HepG2 (cell line): ENCODE results near the gene GPRIN1. TPM values are rescaled to one million over a fixed set of nuclear protein-coding genes. Genes with fewer than 3 reads are reported as not detected.

Experiments
- ATAC-seq: fragments of 200-7000 bp; cut with Tn5 transposase; 3 replicates; pipeline ENCODE4 v1.9.1; 2020; ENCODE audit warnings: mild to moderate bottlenecking, moderate library complexity
- BruUV-seq: library from RNA; stranded (reverse); fragments of 400-500 nt; replicated peaks from 2 replicates; lab custom pipeline; 2021; lab: Mats Ljungman, UMichigan
- CTCF ChIA-PET: fragments of 300-600 bp; formaldehyde crosslinking; extraction: SDS; loops from one replicate; lab custom pipeline; 2021; ENCODE audit warnings: low total read pairs, inconsistent platforms, low intra/inter-chr PET ratio; lab: Yijun Ruan, JAX
- POLR2A ChIA-PET: fragments of 350-600 bp; sonication (Branson Sonifier 250); formaldehyde crosslinking; loops from one replicate; lab custom pipeline; 2020; ENCODE audit warnings: antibody characterized with exemption, inconsistent platforms; lab: Yijun Ruan, JAX
- DNase-seq: peaks from one replicate; pipeline ENCODE4 v3.0.0-alpha.2; 2015; ENCODE audit warnings: low spot score
- FAIRE-seq: peaks from 3 replicates; lab custom pipeline; 2011; peaks lifted over from hg19 to GRCh38; lab: Jason Lieb, UNC
- H2AFZ ChIP-seq: one replicate; pipeline ENCODE4 v1.6.1; 2011; ENCODE audit warnings: low read length, inconsistent platforms
- H3K27ac ChIP-seq: fragments of 300-600 bp; 3 replicates; pipeline ENCODE4 v1.8.0; 2011; ENCODE audit warnings: mixed run types, mild to moderate bottlenecking, mixed read lengths, low read length, inconsistent platforms; ENCODE audit not compliant: insufficient read depth; ENCODE audit errors: extremely low read length
- H3K27me3 ChIP-seq, 2 experiments: fragments of 200-600 bp in 1 of 2; 2 replicates in 1 of 2; 3 replicates in 1 of 2; pipeline versions ENCODE4 v1.6.0 to v1.8.0; 2011; ENCODE audit warnings: low read length in 2 of 2, mild to moderate bottlenecking in 2 of 2, moderate library complexity in 2 of 2, inconsistent platforms in 1 of 2; ENCODE audit not compliant: insufficient read depth in 2 of 2, control insufficient read depth in 1 of 2
- H3K36me3 ChIP-seq, 2 experiments: fragments of 200-600 bp in 1 of 2; replicated peaks in 1 of 2; 2 replicates in 1 of 2; 3 replicates in 1 of 2; pipeline versions ENCODE4 v1.5.1 to v1.8.0; 2011; ENCODE audit warnings: low read length in 2 of 2, inconsistent platforms in 1 of 2; ENCODE audit not compliant: insufficient read depth in 2 of 2, control insufficient read depth in 1 of 2
- H3K4me1 ChIP-seq: 2 replicates; pipeline ENCODE4 v1.5.1; 2012; ENCODE audit warnings: low read length, inconsistent platforms; ENCODE audit not compliant: insufficient read depth
- H3K4me2 ChIP-seq: 2 replicates; pipeline ENCODE4 v1.6.0; 2011; ENCODE audit warnings: low read depth, low read length, inconsistent platforms
- H3K4me3 ChIP-seq, 3 experiments: fragments of 200-600 bp in 1 of 3; sonication (generic), shearing (Covaris generic) in 1 of 3; replicated peaks in 1 of 3; 2 replicates each; pipeline ENCODE4 v1.5.1; 2011 to 2016; ENCODE audit warnings: low read length in 3 of 3, inconsistent platforms in 2 of 3, low read depth in 2 of 3, mild to moderate bottlenecking in 2 of 3, control low read depth in 1 of 3, mixed read lengths in 1 of 3; ENCODE audit not compliant: insufficient read depth in 1 of 3
- H3K79me2 ChIP-seq: one replicate; pipeline ENCODE4 v1.6.1; 2011; ENCODE audit warnings: low read length, inconsistent platforms; ENCODE audit not compliant: insufficient read depth
- H3K9ac ChIP-seq: 2 replicates; pipeline ENCODE4 v1.6.0; 2011; ENCODE audit warnings: mild to moderate bottlenecking, low read depth, low read length, inconsistent platforms; ENCODE audit not compliant: insufficient read depth
- H3K9me3 ChIP-seq: 2 replicates; pipeline ENCODE4 v1.5.1; 2012; ENCODE audit warnings: mild to moderate bottlenecking, low read length
- H4K20me1 ChIP-seq: 2 replicates; pipeline ENCODE4 v1.6.0; 2011; ENCODE audit warnings: inconsistent platforms, mild to moderate bottlenecking, low read length, moderate library complexity; ENCODE audit not compliant: insufficient read depth
- CAMTA2 ChIP-seq: sonication (generic); formaldehyde crosslinking; IDR thresholded peaks from 2 replicates; pipeline ENCODE4 v1.4.0; 2020; ENCODE audit warnings: mild to moderate bottlenecking, missing genetic modification reagents, borderline replicate concordance
- CENPBD1 ChIP-seq: sonication (generic); formaldehyde crosslinking; IDR thresholded peaks from 2 replicates; pipeline ENCODE4 v1.8.0; 2022; ENCODE audit warnings: missing genetic modification reagents, low read depth, mild to moderate bottlenecking, borderline replicate concordance
- DNMT3B ChIP-seq: conservative IDR thresholded peaks from 2 replicates; pipeline ENCODE4 v1.6.1; 2016; ENCODE audit warnings: missing biosample characterization, control low read depth
- HDAC1 ChIP-seq: sonication (generic); formaldehyde crosslinking; IDR thresholded peaks from 2 replicates; pipeline ENCODE4 v1.5.1; 2020; ENCODE audit warnings: mild to moderate bottlenecking, missing genetic modification reagents
- KLF9 ChIP-seq: IDR thresholded peaks from 2 replicates; pipeline ENCODE4 v1.6.1; 2016; ENCODE audit warnings: low read depth
- MLLT10 ChIP-seq: sonication (generic); formaldehyde crosslinking; IDR thresholded peaks from 2 replicates; pipeline ENCODE4 v1.4.0; 2020; ENCODE audit warnings: missing genetic modification reagents
- MTF1 ChIP-seq: sonication (generic); formaldehyde crosslinking; IDR thresholded peaks from 2 replicates; pipeline ENCODE4 v1.5.0; 2020; ENCODE audit warnings: missing genetic modification reagents
- NFATC3 ChIP-seq: sonication (generic); formaldehyde crosslinking; IDR thresholded peaks from 2 replicates; pipeline ENCODE4 v1.5.1; 2020; ENCODE audit warnings: mild to moderate bottlenecking, missing genetic modification reagents
- RBM22 ChIP-seq: fragments of 200-400 bp; formaldehyde crosslinking; optimal IDR thresholded peaks from 2 replicates; pipeline ENCODE3; 2017; ENCODE audit warnings: mild to moderate bottlenecking, low read length, moderate library complexity
- RELA ChIP-seq: sonication (generic); formaldehyde crosslinking; IDR thresholded peaks from 2 replicates; pipeline ENCODE4 v1.4.0; 2020; ENCODE audit warnings: missing genetic modification reagents
- ZFP91 ChIP-seq: sonication (generic); formaldehyde crosslinking; IDR thresholded peaks from 2 replicates; pipeline ENCODE4 v1.9.0; 2022; ENCODE audit warnings: missing genetic modification reagents, mild to moderate bottlenecking, borderline replicate concordance
- ZNF407 ChIP-seq: sonication (generic); formaldehyde crosslinking; IDR thresholded peaks from one replicate; pipeline ENCODE4 v1.5.1; 2020; ENCODE audit warnings: mild to moderate bottlenecking, missing genetic modification reagents; ENCODE audit errors: not compliant biosample characterization
- ZNF530 ChIP-seq: sonication (generic); formaldehyde crosslinking; IDR thresholded peaks from 2 replicates; pipeline ENCODE4 v1.5.0; 2020; ENCODE audit warnings: low read depth, mild to moderate bottlenecking, missing genetic modification reagents
- ZNF776 ChIP-seq: sonication (generic); formaldehyde crosslinking; IDR thresholded peaks from 2 replicates; pipeline ENCODE4 v1.4.0; 2020; ENCODE audit warnings: mild to moderate bottlenecking, missing genetic modification reagents
- ZNF777 ChIP-seq: sonication (generic); formaldehyde crosslinking; IDR thresholded peaks from 2 replicates; pipeline ENCODE4 v1.4.0; 2020; ENCODE audit warnings: missing genetic modification reagents
- WGBS: methylation state at CpG from one replicate; pipeline ENCODE4 v1.1.6; 2017; ENCODE audit warnings: low lambda C conversion rate; 5-methylcytosine and 5-hydroxymethylcytosine counted together
- in situ Hi-C: cut with HindIII; loops from 2 replicates; pipeline ENCODE4 v1.10.0; 2017; ENCODE audit warnings: low pct_unique_long_range_greater_than_20kb; ENCODE audit not compliant: extremely low pct_ligation_motif_present
- intact Hi-C: fragments of 100-400 bp; cut with micrococcal nuclease; formaldehyde crosslinking; loops from one replicate; pipeline ENCODE4 v1.10.0; 2022; ENCODE audit not compliant: unreplicated experiment
- polyA plus RNA-seq, 8 experiments: library from polyadenylated mRNA; depleted of rRNA in 3 of 8; stranded (reverse) in 7 of 8; unstranded in 1 of 8; fragments of >200 nt; fragmentation: Illumina TruSeq in 4 of 8; extraction: Trizol in 4 of 8; gene quantifications; 2 replicates each; pipeline versions ENCODE4 v1.2.1 to v1.2.3, GENCODE V29; 2011 to 2016; ENCODE audit warnings: low read depth in 4 of 8, missing spikeins in 1 of 8, mixed read lengths in 1 of 8; ENCODE audit not compliant: insufficient read depth in 1 of 8
- total RNA-seq, 5 experiments: library from RNA; depleted of rRNA; stranded (reverse); fragments of >200 nt; fragmentation: Illumina TruSeq; extraction: Trizol; gene quantifications; 2 replicates each; pipeline ENCODE4 v1.2.3, GENCODE V29; 2016; ENCODE audit warnings: low read depth in 1 of 5

The GPRIN1 gene
- total and polyA plus RNA-seq, 2 of the 13 experiments (the other 11 are each of a cell fraction or from before 2014, with no cell fraction given), result 0.32 to 2.0 TPM

- Histone ChIP-seq H2AFZ (no peak overlapping the region), H3K4me3 (no peak overlapping the region), H3K27ac (no peak overlapping the region), H3K36me3 (peaks cover 0 to 13% of the 10 kb centered on the region in 2 experiments; a peak in 1 of 5 replicates), H3K4me2 (no peak overlapping the region), H4K20me1 (no peaks in the 10 kb centered on the region), H3K27me3 (no peaks in the 10 kb centered on the region; a peak in 1 of 5 replicates), H3K79me2 (no peaks in the 10 kb centered on the region), H3K9me3 (no peaks in the 10 kb centered on the region; the same call in 1 of the 2 replicates), H3K9ac (no peak overlapping the region), H3K4me1 (no peaks in the 10 kb centered on the region)
- FAIRE-seq (no peak), ATAC-seq (no peak), DNase-seq (no peak)
- no TSS peak for BruUV-seq
- POLR2A ChIA-PET, result no interaction called here
- intact Hi-C loops (no loop called here), in situ Hi-C loops (loop anchor here (25.0 kb wide), 1 partner anchor 856 kb away; no protein-coding TSS in a partner anchor)
- 97% methylated on average over 10 of the region's 12 CpGs for WGBS
- CTCF ChIA-PET, result no interaction called here
- no peak for TF ChIP-seq HDAC1 (CRISPR knock-in tag)
- no peak for TF ChIP-seq ZNF407 (CRISPR knock-in tag)
- TF ChIP-seq KLF9 (CRISPR knock-in tag), result no peak
- TF ChIP-seq NFATC3 (CRISPR knock-in tag), result no peak
- TF ChIP-seq CAMTA2 (CRISPR knock-in tag), result no peak
- no peak for TF ChIP-seq RELA (CRISPR knock-in tag)
- no peak for TF ChIP-seq ZNF777 (CRISPR knock-in tag)
- TF ChIP-seq CENPBD1 (CRISPR knock-in tag), result no peak
- TF ChIP-seq ZNF776 (CRISPR knock-in tag), result no peak
- TF ChIP-seq DNMT3B, result no peak
- no peak for TF ChIP-seq MTF1 (CRISPR knock-in tag)
- no peak for TF ChIP-seq MLLT10 (CRISPR knock-in tag)
- no peak for TF ChIP-seq RBM22
- TF ChIP-seq ZFP91 (CRISPR knock-in tag), result no peak
- no peak for TF ChIP-seq ZNF530 (CRISPR knock-in tag)
Observed at GRCh38 chr5:176593273-176593869, 16.6 kb downstream of the GPRIN1 start.
